H1 (cell line): ENCODE measurements around the gene SDSL. TPM values are rescaled to one million over a fixed set of nuclear protein-coding genes. Genes with fewer than 3 reads are reported as not detected.

ENCODE experiments used
- CTCF ChIA-PET: fragments of 300-600 bp; sonication (Branson Sonifier 250); formaldehyde crosslinking; loops from one replicate; lab custom pipeline; 2021; ENCODE audit not compliant: partially characterized antibody; lab: Charles Lee
- POLR2A ChIA-PET: fragments of 300-600 bp; sonication (Branson Sonifier 250); formaldehyde crosslinking; loops from one replicate; lab custom pipeline; 2021; ENCODE audit warnings: inconsistent platforms; ENCODE audit not compliant: partially characterized antibody; lab: Charles Lee
- DNase-seq, 2 experiments: peaks; one replicate each; pipeline versions ENCODE4 v3.0.0 to v3.0.0-alpha.2; 2010 to 2022; ENCODE audit warnings: low spot score in 2 of 2, low read depth in 1 of 2, mixed read lengths in 1 of 2
- FAIRE-seq: peaks from 2 replicates; lab custom pipeline; 2011; peaks lifted over from hg19 to GRCh38; lab: Jason Lieb, UNC
- H2AFZ ChIP-seq: 2 replicates; pipeline ENCODE4 v1.8.1; 2012; ENCODE audit warnings: low read length, inconsistent platforms
- H2AK5ac ChIP-seq: 2 replicates; pipeline ENCODE4 v1.6.1; 2013; ENCODE audit warnings: low read depth, low read length
- H2BK120ac ChIP-seq: replicated peaks from 2 replicates; pipeline ENCODE3; 2013; ENCODE audit warnings: low read depth, low read length, inconsistent platforms
- H2BK12ac ChIP-seq: 2 replicates; pipeline ENCODE4 v1.6.1; 2013; ENCODE audit warnings: low read depth, low read length
- H2BK15ac ChIP-seq: 2 replicates; pipeline ENCODE4 v1.6.1; 2013; ENCODE audit warnings: low read length
- H2BK20ac ChIP-seq: 2 replicates; pipeline ENCODE4 v1.6.1; 2013; ENCODE audit warnings: low read length
- H2BK5ac ChIP-seq: 2 replicates; pipeline ENCODE4 v1.6.1; 2013; ENCODE audit warnings: low read depth, low read length
- H3K14ac ChIP-seq: 2 replicates; pipeline ENCODE4 v1.6.1; 2013; ENCODE audit warnings: inconsistent platforms; ENCODE audit not compliant: insufficient read length
- H3K18ac ChIP-seq: 2 replicates; pipeline ENCODE4 v1.6.1; 2013; ENCODE audit warnings: low read length; ENCODE audit errors: extremely low read depth
- H3K23ac ChIP-seq: 2 replicates; pipeline ENCODE4 v1.6.1; 2013; ENCODE audit warnings: inconsistent platforms; ENCODE audit not compliant: insufficient read length
- H3K23me2 ChIP-seq: 2 replicates; pipeline ENCODE4 v1.6.1; 2013; ENCODE audit warnings: low read depth, low read length
- H3K27ac ChIP-seq: 2 replicates; pipeline ENCODE4 v1.6.1; 2011; ENCODE audit warnings: low read depth, low read length, inconsistent platforms
- H3K27me3 ChIP-seq, 4 experiments: replicated peaks in 1 of 4; 1 replicate in 1 of 4; 2 replicates in 3 of 4; pipeline versions ENCODE4 v1.6.1 to v1.8.1; 2011 to 2013; ENCODE audit warnings: low read length in 3 of 4, mild to moderate bottlenecking in 3 of 4, inconsistent platforms in 2 of 4, mixed read lengths in 2 of 4, moderate library complexity in 1 of 4; ENCODE audit not compliant: control insufficient read depth in 3 of 4, insufficient read depth in 3 of 4; ENCODE audit errors: extremely low read depth in 1 of 4
- H3K36me3 ChIP-seq, 4 experiments: 2 replicates each; pipeline versions ENCODE4 v1.6.1 to v1.8.1; 2011 to 2013; ENCODE audit warnings: mild to moderate bottlenecking in 4 of 4, low read length in 3 of 4, moderate library complexity in 2 of 4, control low read depth in 1 of 4, inconsistent platforms in 1 of 4; ENCODE audit not compliant: insufficient read depth in 4 of 4, control insufficient read depth in 2 of 4
- H3K4ac ChIP-seq: replicated peaks from 2 replicates; pipeline ENCODE3; 2013; ENCODE audit warnings: low read length, low read depth, mixed read lengths, inconsistent platforms; ENCODE audit not compliant: insufficient read length
- H3K4me1 ChIP-seq, 4 experiments: replicated peaks in 1 of 4; 1 replicate in 1 of 4; 2 replicates in 3 of 4; pipeline versions ENCODE4 v1.6.1 to v1.8.1; 2011 to 2013; ENCODE audit warnings: low read length in 3 of 4, inconsistent platforms in 2 of 4, mixed read lengths in 1 of 4; ENCODE audit not compliant: insufficient read depth in 4 of 4, control insufficient read depth in 3 of 4
- H3K4me2 ChIP-seq, 2 experiments: 2 replicates each; pipeline versions ENCODE4 v1.6.1 to v1.8.1; 2011 to 2013; ENCODE audit warnings: low read depth in 2 of 2, low read length in 2 of 2, control low read depth in 1 of 2, inconsistent platforms in 1 of 2, mild to moderate bottlenecking in 1 of 2; ENCODE audit not compliant: insufficient read depth in 1 of 2
- H3K4me3 ChIP-seq, 4 experiments: fragments of 200-600, 300-600 bp in 1 of 4; sonication (generic), shearing (Covaris generic), sonication (Bioruptor Twin) in 1 of 4; 2 replicates each; pipeline versions ENCODE4 v1.5.1 to v1.8.1; 2011 to 2016; ENCODE audit warnings: low read length in 4 of 4, low read depth in 3 of 4, control low read depth in 2 of 4, inconsistent platforms in 2 of 4, mild to moderate bottlenecking in 2 of 4, mixed read lengths in 1 of 4, moderate library complexity in 1 of 4; ENCODE audit not compliant: insufficient read depth in 2 of 4; ENCODE audit errors: extremely low read depth in 1 of 4
- H3K56ac ChIP-seq: replicated peaks from 2 replicates; pipeline ENCODE3; 2013; ENCODE audit warnings: low read depth, mild to moderate bottlenecking, mixed read lengths, low read length, inconsistent platforms; ENCODE audit not compliant: insufficient read length
- H3K79me1 ChIP-seq: 2 replicates; pipeline ENCODE4 v1.6.1; 2013; ENCODE audit warnings: low read depth, low read length, control low read depth
- H3K79me2 ChIP-seq, 2 experiments: 2 replicates each; pipeline versions ENCODE4 v1.6.1 to v1.8.1; 2012 to 2013; ENCODE audit warnings: low read length in 2 of 2, mild to moderate bottlenecking in 2 of 2, inconsistent platforms in 1 of 2; ENCODE audit not compliant: insufficient read depth in 2 of 2, control insufficient read depth in 1 of 2
- H3K9ac ChIP-seq, 4 experiments: replicated peaks in 1 of 4; 1 replicate in 1 of 4; 2 replicates in 3 of 4; pipeline versions ENCODE4 v1.6.1 to v1.8.1; 2011 to 2013; ENCODE audit warnings: low read depth in 3 of 4, low read length in 3 of 4, control low read depth in 2 of 4, mild to moderate bottlenecking in 2 of 4, moderate library complexity in 2 of 4, inconsistent platforms in 1 of 4; ENCODE audit errors: extremely low read depth in 1 of 4
- H3K9me3 ChIP-seq, 2 experiments: 2 replicates each; pipeline versions ENCODE4 v1.6.1 to v1.8.1; 2012 to 2013; ENCODE audit warnings: mild to moderate bottlenecking in 2 of 2, moderate library complexity in 2 of 2, control low read depth in 1 of 2, inconsistent platforms in 1 of 2, low read depth in 1 of 2, low read length in 1 of 2, mixed read lengths in 1 of 2; ENCODE audit not compliant: insufficient read depth in 2 of 2
- H4K20me1 ChIP-seq, 2 experiments: replicated peaks in 1 of 2; 2 replicates each; pipeline versions ENCODE3 to v1.8.1; 2011 to 2013; ENCODE audit warnings: inconsistent platforms in 2 of 2, low read length in 2 of 2, mild to moderate bottlenecking in 1 of 2; ENCODE audit not compliant: insufficient read depth in 2 of 2, control insufficient read depth in 1 of 2
- H4K5ac ChIP-seq: 2 replicates; pipeline ENCODE4 v1.6.1; 2013; ENCODE audit warnings: low read length, low read depth, mixed read lengths, inconsistent platforms; ENCODE audit not compliant: insufficient read length
- H4K8ac ChIP-seq: 2 replicates; pipeline ENCODE4 v1.8.0; 2013; ENCODE audit warnings: mild to moderate bottlenecking, moderate library complexity, low read length, inconsistent platforms; ENCODE audit not compliant: insufficient read depth; ENCODE audit errors: extremely low read depth
- H4K91ac ChIP-seq: replicated peaks from 2 replicates; pipeline ENCODE3; 2013; ENCODE audit warnings: low read length, mixed read lengths, inconsistent platforms; ENCODE audit not compliant: insufficient read length
- HDAC2 ChIP-seq, 2 experiments: fragments of 300-600 bp in 1 of 2; sonication (generic) in 1 of 2; IDR thresholded peaks; 2 replicates each; pipeline ENCODE4 v1.6.1; 2011 to 2012; ENCODE audit warnings: low read depth in 2 of 2, low read length in 2 of 2, mild to moderate bottlenecking in 2 of 2, moderate library complexity in 2 of 2, borderline replicate concordance in 1 of 2, inconsistent platforms in 1 of 2
- PHF8 ChIP-seq: fragments of 200-600 bp; sonication (generic); conservative IDR thresholded peaks from 2 replicates; pipeline ENCODE4 v1.7.1; 2012; ENCODE audit warnings: low read depth, mild to moderate bottlenecking, inconsistent platforms, low read length, moderate library complexity
- POU5F1 ChIP-seq: IDR thresholded peaks from 2 replicates; pipeline ENCODE4 v1.6.1; 2011; ENCODE audit warnings: low read depth, mild to moderate bottlenecking, low read length, moderate library complexity
- SIRT6 ChIP-seq: IDR thresholded peaks from one replicate; pipeline ENCODE4 v1.7.1; 2012; ENCODE audit warnings: low read length, inconsistent platforms
- WGBS, 2 experiments: shearing (Covaris generic) in 1 of 2; methylation state at CpG; one replicate each; pipeline versions ENCODE4 v1.1.6 to v1.1.7; 2013 to 2015; ENCODE audit warnings: low lambda C conversion rate in 2 of 2, mixed read lengths in 2 of 2, inconsistent platforms in 1 of 2, low coverage in 1 of 2, missing lambda C conversion rate in 1 of 2; ENCODE audit not compliant: insufficient replicate concordance in 2 of 2, insufficient coverage in 1 of 2, insufficient read length in 1 of 2; ENCODE audit errors: extremely low coverage in 1 of 2, missing lambda C conversion rate in 1 of 2; 5-methylcytosine and 5-hydroxymethylcytosine counted together
- polyA plus RNA-seq, 7 experiments: library from polyadenylated mRNA; depleted of rRNA in 3 of 7; stranded (reverse) in 5 of 7; unstranded in 2 of 7; fragments of >200 nt in 5 of 7; fragments of 200-250 nt in 2 of 7; gene quantifications; 1 replicate in 5 of 7; 2 replicates in 1 of 7; 4 replicates in 1 of 7; pipeline versions ENCODE4 v1.2.1 to v1.2.3, GENCODE V29; 2011 to 2013; ENCODE audit warnings: missing spikeins in 2 of 7, mixed read lengths in 2 of 7
- total RNA-seq: library from RNA; stranded (reverse); fragmentation: NEBNext Ultra II Directional; extraction: Animal tissue kit (Norgen Biotek cat#: 25700); gene quantifications from 2 replicates; pipeline ENCODE4 v1.2.1, GENCODE V29; 2021

SDSL gene
- total and polyA plus RNA-seq, 2 of the 8 experiments (the other 6 are each of a cell fraction or from before 2014, with no cell fraction given) = 0.69 to 1.3 TPM

GRCh38 chr12:113391145-113391544 lies 31.0 kb upstream of the SDSL start:
- H3K4me1 ChIP-seq = no peaks in the 10 kb centered on the region
- H3K79me1 ChIP-seq = no peaks in the 10 kb centered on the region
- no peaks in the 10 kb centered on the region for H3K79me2 ChIP-seq
- H3K9me3 ChIP-seq = no peaks in the 10 kb centered on the region
- H3K18ac ChIP-seq = no peak overlapping the region
- no peak overlapping the region for H3K9ac ChIP-seq
- H3K56ac ChIP-seq = no peak overlapping the region
- H3K4me2 ChIP-seq = no peak overlapping the region
- no peak overlapping the region for H2BK5ac ChIP-seq
- peaks cover 12% of the 10 kb centered on the region; the same call in 1 of the 2 replicates for H3K23me2 ChIP-seq
- no peak overlapping the region for H3K14ac ChIP-seq
- H2BK120ac ChIP-seq = no peak overlapping the region
- ChIA-PET CTCF (no interaction called here), POLR2A (no interaction called here)
- no peak overlapping the region for H3K27ac ChIP-seq
- 90% methylated on average over 3 of the region's 3 CpGs; no CpG with 5 or more reads in 1 of the 2 experiments for WGBS, 2 experiments
- H2AFZ ChIP-seq = no peak overlapping the region
- no peak overlapping the region for H3K4me3 ChIP-seq
- peaks cover 0 to 3% of the 10 kb centered on the region in 2 experiments for H4K20me1 ChIP-seq
- H4K8ac ChIP-seq = no peak overlapping the region
- no peak overlapping the region for H2BK15ac ChIP-seq
- H3K36me3 ChIP-seq = peaks cover 0 to 2% (median under 1%) of the 10 kb centered on the region in 4 experiments; a peak in 5 of 8 replicates
- no peaks in the 10 kb centered on the region for H3K27me3 ChIP-seq
- no peak overlapping the region for H4K5ac ChIP-seq
- H2BK20ac ChIP-seq = no peak overlapping the region
- H3K23ac ChIP-seq = no peak overlapping the region
- no peak for DNase-seq
- no peak overlapping the region for H4K91ac ChIP-seq
- H2BK12ac ChIP-seq = no peak overlapping the region
- no peak overlapping the region for H2AK5ac ChIP-seq
- H3K4ac ChIP-seq = no peak overlapping the region
- no peak for FAIRE-seq
- no peak for TF ChIP-seq SIRT6
- no peak for TF ChIP-seq HDAC2 (IDR thresholded peaks at IDR 0.05; ENCODE audit: borderline replicate concordance in 1 of 2, low read depth in 2 of 2, low read length in 2 of 2)
- TF ChIP-seq POU5F1 = no peak
- TF ChIP-seq PHF8 = no peak
